Measurements from ENCODE around the gene MUC4.
"Not testable (repeated sequence)": the region's sequence is repeated elsewhere in the genome, so short reads cannot be mapped to it uniquely, and the experiment has no call there.

- not testable (repeated sequence) for TF ChIP-seq POLR2A, CTCF (IDR thresholded peaks at IDR 0.05)
Measured at GRCh38 chr3:195711091-195711812, 100.5 kb downstream of the MUC4 start.
